ENCODE data around the gene GMPR.

The GMPR gene

GRCh38 chr6:16226117-16227047 is 12.0 kb upstream of the GMPR start:
- peak; percentile 67 for DNase-seq

GRCh38 chr6:16227048-16227562 is 11.3 kb upstream of the GMPR start:
- DNase-seq: peak; percentile 47

- DNase-seq: no peak
These were observed 10.8 kb upstream of the GMPR start for GRCh38 chr6:16227605-16228004.

- DNase-seq: no peak
These were observed 10.3 kb upstream of the GMPR start for GRCh38 chr6:16228043-16228442.

- no peak for DNase-seq
These were observed 9.4 kb upstream of the GMPR start for GRCh38 chr6:16228709-16229665.

GRCh38 chr6:16229700-16230099 is 8.7 kb upstream of the GMPR start:
- peak; percentile 40 for DNase-seq

- no peak for DNase-seq
These were observed 7.4 kb upstream of the GMPR start for GRCh38 chr6:16230953-16231352.

GRCh38 chr6:16232086-16232485 is 6.3 kb upstream of the GMPR start:
- no peak for DNase-seq

GRCh38 chr6:16236009-16236501 is 2.3 kb upstream of the GMPR start:
- no peak for DNase-seq

GRCh38 chr6:16236631-16237199 is 1.7 kb upstream of the GMPR start:
- DNase-seq: peak; percentile 51

- no peak for DNase-seq
These were observed 1.1 kb upstream of the GMPR start for GRCh38 chr6:16237242-16237641.

GRCh38 chr6:16238963-16239797 is 793 bp downstream of the GMPR start:
- DNase-seq: peak; percentile 72

GRCh38 chr6:16239798-16240123 is 1.4 kb downstream of the GMPR start:
- DNase-seq: no peak

- no peak for DNase-seq
These were observed 2.4 kb downstream of the GMPR start for GRCh38 chr6:16240589-16241320.

- DNase-seq: no peak
These were observed 2.9 kb downstream of the GMPR start for GRCh38 chr6:16241321-16241689.

- peak; percentile 38 for DNase-seq
These were observed 4.7 kb downstream of the GMPR start for GRCh38 chr6:16243055-16243454.

- DNase-seq: no peak
These were observed 5.3 kb downstream of the GMPR start for GRCh38 chr6:16243664-16244063.

- DNase-seq: peak; percentile 53
These were observed 6.1 kb downstream of the GMPR start for GRCh38 chr6:16244446-16244845.

- peak; percentile 94 for DNase-seq
These were observed 6.6 kb downstream of the GMPR start for GRCh38 chr6:16244869-16245451.

- DNase-seq: no peak
These were observed 10.0 kb downstream of the GMPR start for GRCh38 chr6:16248271-16248853.

GRCh38 chr6:16249971-16250370 is 11.6 kb downstream of the GMPR start:
- DNase-seq: peak; percentile 98
